ENCODE results near the gene AHI1. TPM values are rescaled to one million over a fixed set of nuclear protein-coding genes. Genes with fewer than 3 reads are reported as not detected.

The AHI1 gene
- total and polyA plus RNA-seq, 2 of the 13 experiments (the other 11 are each of a cell fraction or from before 2014, with no cell fraction given) = 7.2 to 18.6 TPM

GRCh38 chr6:135251498-135252441 lies 245.8 kb downstream of the AHI1 start (continued):
- TF ChIP-seq ETV6 (CRISPR knock-in tag; conservative IDR thresholded peaks at IDR 0.05) (no peak), FOXP4 (CRISPR knock-in tag; IDR thresholded peaks at IDR 0.05) (peak; percentile 62; the same call in 1 of the 2 replicates), SIX1 (CRISPR knock-in tag; IDR thresholded peaks at IDR 0.05; ENCODE audit: borderline replicate concordance) (peak; percentile 39; the same call in 1 of the 2 replicates), RNF2 (conservative IDR thresholded peaks at IDR 0.05; ENCODE audit: low read depth) (no peak), MAZ (IDR thresholded peaks at IDR 0.05; ENCODE audit: borderline replicate concordance, low read depth, low read length) (no peak), MAZ (CRISPR knock-in tag; IDR thresholded peaks at IDR 0.05; ENCODE audit: low read depth) (peak; percentile 43; the same call in 1 of the 2 replicates), REST (IDR thresholded peaks at IDR 0.05; ENCODE audit: borderline replicate concordance in 1 of 2, low read depth in 1 of 2, low read length in 2 of 2) (no peak), SKIL (CRISPR knock-in tag; IDR thresholded peaks at IDR 0.05; ENCODE audit: borderline replicate concordance) (no peak), TFAP4 (IDR thresholded peaks at IDR 0.05; ENCODE audit: borderline replicate concordance, low read depth) (peak; percentile 36; the same call in 1 of the 2 replicates), BHLHE40 (IDR thresholded peaks at IDR 0.05; ENCODE audit: low read length) (no peak), CENPBD1 (CRISPR knock-in tag; IDR thresholded peaks at IDR 0.05; ENCODE audit: borderline replicate concordance, low read depth) (no peak), TEAD3 (CRISPR knock-in tag; optimal IDR thresholded peaks at IDR 0.05; ENCODE audit: borderline replicate concordance) (peak; percentile 35), YY1 (IDR thresholded peaks at IDR 0.05; ENCODE audit: insufficient read depth, insufficient replicate concordance, low read depth, low read length) (no peak), RXRB (CRISPR knock-in tag; IDR thresholded peaks at IDR 0.05; ENCODE audit: borderline replicate concordance) (peak; percentile 32; the same call in 1 of the 2 replicates), ISL2 (CRISPR knock-in tag; IDR thresholded peaks at IDR 0.05) (0 out of 2 replicates have a peak, but pooled peaks have one; percentile 55), POLR2G (IDR thresholded peaks at IDR 0.05; ENCODE audit: low read depth, low read length) (no peak), ZNF605 (CRISPR knock-in tag; IDR thresholded peaks at IDR 0.05) (0 out of 2 replicates have a peak, but pooled peaks have one; percentile 39), ZFX (CRISPR knock-in tag; IDR thresholded peaks at IDR 0.05; ENCODE audit: low read depth) (no peak), NFYC (CRISPR knock-in tag; IDR thresholded peaks at IDR 0.05) (no peak)
